Fibroblast of skin of scalp (primary cell): ENCODE data around the gene ING3.

ENCODE experiments used
- DNase-seq: peaks from one replicate; pipeline ENCODE4 v3.0.0-alpha.2; 2013

ING3 gene

GRCh38 chr7:120989257-120990220 is 39.0 kb downstream of the ING3 start:
- DNase-seq: no peak

GRCh38 chr7:120990468-120991118 is 40.0 kb downstream of the ING3 start:
- peak; percentile 12 for DNase-seq

- no peak for DNase-seq
Observed at GRCh38 chr7:120991161-120991560, 40.6 kb downstream of the ING3 start.

- peak; percentile 80 for DNase-seq
Observed at GRCh38 chr7:120991581-120991980, 41.0 kb downstream of the ING3 start.

- DNase-seq: no peak
Observed at GRCh38 chr7:120992272-120992964, 41.8 kb downstream of the ING3 start.

- DNase-seq: peak; percentile 37
Observed at GRCh38 chr7:120992965-120993494, 42.5 kb downstream of the ING3 start.

- no peak for DNase-seq
Observed at GRCh38 chr7:120993553-120994191, 43.1 kb downstream of the ING3 start.

- DNase-seq: peak; percentile 7
Observed at GRCh38 chr7:120994512-120995410, 44.2 kb downstream of the ING3 start.

GRCh38 chr7:120995654-120996053 is 45.1 kb downstream of the ING3 start:
- DNase-seq: no peak

- DNase-seq: peak; percentile 95
Observed at GRCh38 chr7:120996333-120996987, 45.9 kb downstream of the ING3 start.

GRCh38 chr7:120996988-120997345 is 46.4 kb downstream of the ING3 start:
- no peak for DNase-seq

GRCh38 chr7:120997882-120998474 is 47.4 kb downstream of the ING3 start:
- no peak for DNase-seq

GRCh38 chr7:120998520-120998919 is 47.9 kb downstream of the ING3 start:
- DNase-seq: no peak

GRCh38 chr7:120998996-120999565 is 48.5 kb downstream of the ING3 start:
- no peak for DNase-seq

- peak; percentile 74 for DNase-seq
Observed at GRCh38 chr7:121000081-121000983, 49.8 kb downstream of the ING3 start.

GRCh38 chr7:121001234-121001906 is 50.8 kb downstream of the ING3 start:
- no peak for DNase-seq

- DNase-seq: peak; percentile 42
Observed at GRCh38 chr7:121002048-121002756, 51.6 kb downstream of the ING3 start.

GRCh38 chr7:121002757-121003200 is 52.2 kb downstream of the ING3 start:
- DNase-seq: peak; percentile 65
